Sciatic nerve (tissue), 2 donors: ENCODE data around the gene UBE2J1. TPM values are rescaled to one million over a fixed set of nuclear protein-coding genes. Genes with fewer than 3 reads are reported as not detected.
"Not testable (repeated sequence)": the region's sequence is repeated elsewhere in the genome, so short reads cannot be mapped to it uniquely, and the experiment has no call there.

ENCODE experiments used
- ATAC-seq: fragments of 200-7000 bp; cut with Tn5 transposase; one replicate; pipeline ENCODE4 v1.9.1; 2020; ENCODE audit warnings: mild to moderate bottlenecking, moderate library complexity
- DNase-seq: peaks from one replicate; pipeline ENCODE4 v3.0.0-alpha.2; 2020; ENCODE audit warnings: low spot score
- intact Hi-C: fragments of 100-400 bp; cut with DNase I; formaldehyde crosslinking; loops from one replicate; pipeline ENCODE4 v1.14.2; 2022
- total RNA-seq: library from RNA; stranded (reverse); fragmentation: NEBNext Ultra II Directional; extraction: Animal tissue kit (Norgen Biotek cat#: 25700); gene quantifications from one replicate; pipeline ENCODE4 v1.2.1, GENCODE V29; 2021
- donor health status: DM: no; HTN: no; CAD: no.
- donor health status: DM: no; HTN: no; CAD: no.

Gene UBE2J1
- total RNA-seq, 1 donor from 2014 or later, result 32.9 TPM

- no peak for ATAC-seq
- intact Hi-C loops, result no loop called here
- no peak for DNase-seq
Observed at GRCh38 chr6:89335164-89335563, 17.4 kb downstream of the UBE2J1 start.

GRCh38 chr6:89330910-89331309 is 21.6 kb downstream of the UBE2J1 start:
- intact Hi-C loops, result no loop called here
- ATAC-seq (no peak), DNase-seq (no peak)

- no peak for ATAC-seq
- no peak for DNase-seq
- intact Hi-C loops, result no loop called here
Observed at GRCh38 chr6:89328976-89329375, 23.5 kb downstream of the UBE2J1 start.

- intact Hi-C loops, result no loop called here
- ATAC-seq (no peak), DNase-seq (no peak)
Observed at GRCh38 chr6:89324304-89324703, 28.2 kb downstream of the UBE2J1 start.

GRCh38 chr6:89323511-89323971 is 29.0 kb downstream of the UBE2J1 start:
- no peak for ATAC-seq
- intact Hi-C loops, result no loop called here
- no peak for DNase-seq

GRCh38 chr6:89321131-89321970 is 31.2 kb downstream of the UBE2J1 start:
- no peak for DNase-seq

GRCh38 chr6:89320012-89320559 is 32.4 kb downstream of the UBE2J1 start:
- intact Hi-C loops, result no loop called here
- ATAC-seq (no peak), DNase-seq (no peak)

More at GRCh38 chr6:89321131-89321970, 31.2 kb downstream of the UBE2J1 start:
- ATAC-seq, result no peak
- intact Hi-C loops, result no loop called here

- ATAC-seq (no peak), DNase-seq (no peak)
- intact Hi-C loops, result no loop called here
Observed at GRCh38 chr6:89317067-89317466, 35.5 kb downstream of the UBE2J1 start.

GRCh38 chr6:89315249-89315885 is 37.2 kb downstream of the UBE2J1 start, which contains the start of gene GABRR2:
Gene GABRR2, minus strand, starts transcription at chr6:89315299. Its CDS starts 134 bp downstream, at chr6:89315165.
- DNase-seq (no peak), ATAC-seq (no peak)
- intact Hi-C loops, result no loop called here

- no peak for DNase-seq
- ATAC-seq, result no peak
- intact Hi-C loops, result no loop called here
Observed at GRCh38 chr6:89314692-89315091, 37.8 kb downstream of the UBE2J1 start.

GRCh38 chr6:89313006-89313405 is 39.5 kb downstream of the UBE2J1 start:
- no peak for DNase-seq
- intact Hi-C loops, result no loop called here
- peak; percentile 74 for ATAC-seq

- DNase-seq, result peak; percentile 84
- intact Hi-C loops, result no loop called here
- ATAC-seq, result peak; percentile 80
Observed at GRCh38 chr6:89311853-89312531, 40.5 kb downstream of the UBE2J1 start.

- no peak for ATAC-seq
- intact Hi-C loops, result no loop called here
Observed at GRCh38 chr6:89311530-89311852, 41.0 kb downstream of the UBE2J1 start.

GRCh38 chr6:89310929-89311328 is 41.6 kb downstream of the UBE2J1 start:
- DNase-seq, result no peak
- ATAC-seq, result no peak
- intact Hi-C loops, result no loop called here

More at GRCh38 chr6:89311530-89311852, 41.0 kb downstream of the UBE2J1 start:
- DNase-seq, result no peak

GRCh38 chr6:89308525-89309395 is 43.8 kb downstream of the UBE2J1 start:
- DNase-seq, result no peak
- no peak for ATAC-seq
- intact Hi-C loops, result no loop called here

- DNase-seq, intact Hi-C loops, ATAC-seq: not testable (repeated sequence)
Observed at GRCh38 chr6:89304517-89304916, 48.0 kb downstream of the UBE2J1 start.

- DNase-seq (no peak), ATAC-seq (no peak)
- intact Hi-C loops, result no loop called here
Observed at GRCh38 chr6:89302936-89303335, 49.6 kb downstream of the UBE2J1 start.

GRCh38 chr6:89302195-89302770 is 50.2 kb downstream of the UBE2J1 start:
- no peak for DNase-seq
- no peak for ATAC-seq
- intact Hi-C loops, result no loop called here
